Measurements from ENCODE around the gene SLC15A1.

- TF ChIP-seq CTCF (IDR thresholded peaks at IDR 0.05) (no peak), EZH2 (IDR thresholded peaks at IDR 0.05; ENCODE audit: borderline replicate concordance, insufficient read depth, low read depth, low read length, poor library complexity, severe bottlenecking) (no peak)
Observed at GRCh38 chr13:98752467-98753290, at the start of gene SLC15A1.

All from B cell (primary cell).